ENCODE measurements around the gene ASPN.

DNA sequence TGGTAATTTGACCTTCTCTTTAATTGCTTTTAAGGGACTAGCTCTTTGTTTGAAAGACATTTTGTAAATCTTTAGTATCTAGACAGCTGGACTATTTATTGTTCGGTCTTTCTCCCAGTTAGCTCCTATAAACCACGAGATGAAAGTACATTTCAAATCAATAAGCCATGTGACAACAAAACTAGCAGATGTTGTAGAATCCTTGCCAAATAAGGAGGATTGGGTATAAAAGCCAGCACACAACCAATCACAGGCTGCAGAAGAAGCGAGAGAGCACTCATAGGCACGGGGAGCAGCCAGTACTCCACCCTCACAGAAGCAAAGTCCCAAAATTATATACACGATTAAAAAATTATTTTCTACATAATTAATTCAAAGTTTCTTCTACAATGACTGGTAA lies 50.0 kb downstream of the ASPN start:
- no peak for TF ChIP-seq MAFF (IDR thresholded peaks at IDR 0.05; ENCODE audit: low read length)
- no peak for TF ChIP-seq ZNF253 (CRISPR knock-in tag; conservative IDR thresholded peaks at IDR 0.05)
- no peak for TF ChIP-seq MAFK (IDR thresholded peaks at IDR 0.05; ENCODE audit: low read length)
- no peak for TF ChIP-seq RNF219 (CRISPR knock-in tag; IDR thresholded peaks at IDR 0.05)
- TF ChIP-seq CREBBP (IDR thresholded peaks at IDR 0.05; ENCODE audit: low read depth, low read length) = no peak

Data from K562 (cell line).